Bronchial epithelial cell (primary cell): Measurements from ENCODE around the gene SLC25A22. TPM values are rescaled to one million over a fixed set of nuclear protein-coding genes. Genes with fewer than 3 reads are reported as not detected.
A peak's percentile ranks its signal among the peaks of the same experiment; 100 is the strongest.

Source experiments
- DNase-seq: peaks from one replicate; pipeline ENCODE4 v3.0.0-alpha.2; 2010; ENCODE audit warnings: low read depth
- FAIRE-seq: peaks from 2 replicates; lab custom pipeline; 2011; peaks lifted over from hg19 to GRCh38; lab: Jason Lieb, UNC
- H3K27me3 ChIP-seq: 2 replicates; pipeline ENCODE4 v1.5.1; 2011; ENCODE audit warnings: low read length; ENCODE audit not compliant: control insufficient read depth, insufficient read depth
- H3K36me3 ChIP-seq: 2 replicates; pipeline ENCODE4 v1.5.1; 2011; ENCODE audit warnings: low read length; ENCODE audit not compliant: control insufficient read depth, insufficient read depth
- H3K4me3 ChIP-seq: 2 replicates; pipeline ENCODE4 v1.5.1; 2011; ENCODE audit warnings: mild to moderate bottlenecking, low read depth, low read length, control low read depth
- CTCF ChIP-seq: IDR thresholded peaks from 2 replicates; pipeline ENCODE4 v1.5.1; 2011; ENCODE audit warnings: mild to moderate bottlenecking, moderate library complexity, low read length, control low read depth, inconsistent platforms; ENCODE audit not compliant: insufficient read depth, severe bottlenecking
- total RNA-seq: library from RNA; depleted of rRNA; stranded (reverse); fragments of >200 nt; gene quantifications from 2 replicates; pipeline ENCODE4 v1.2.1, GENCODE V29; 2014

The SLC25A22 gene
- total RNA-seq, 1 donor from 2014 or later: 5.3 TPM

DNA sequence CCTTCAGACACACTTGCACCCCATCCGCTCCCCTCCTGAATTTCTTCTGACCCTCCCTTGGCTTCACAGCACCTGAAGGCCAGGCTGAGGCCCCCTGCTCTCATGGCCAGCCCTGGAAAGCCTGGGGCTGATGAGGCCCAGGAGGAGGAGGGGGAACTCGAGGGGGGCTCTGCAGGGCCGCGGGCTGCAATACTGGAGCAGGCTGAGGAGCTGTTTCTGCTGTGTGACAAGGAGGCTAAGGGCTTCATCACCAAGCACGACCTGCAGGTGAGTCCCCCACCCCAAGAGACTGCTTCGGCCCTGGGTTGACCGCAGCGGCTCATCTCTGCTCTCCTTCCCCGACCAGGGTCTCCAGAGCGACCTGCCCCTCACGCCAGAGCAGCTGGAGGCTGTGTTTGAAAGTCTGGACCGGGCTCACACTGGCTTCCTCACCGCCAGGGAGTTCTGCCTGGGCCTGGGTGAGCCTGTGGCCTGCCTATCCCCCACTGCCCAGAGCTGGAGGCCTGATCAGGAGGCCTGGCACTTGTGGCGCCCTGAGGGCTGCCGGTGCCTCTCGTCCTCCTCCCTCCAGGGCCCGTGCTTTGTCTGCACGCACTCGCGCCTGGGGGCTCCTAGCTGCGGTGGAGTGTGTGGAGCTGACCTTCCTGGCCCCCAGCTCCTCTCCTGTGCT is 30.6 kb upstream of the SLC25A22 start:
- TF ChIP-seq CTCF: no peak
- peaks cover 7% of the 10 kb centered on the region for H3K36me3 ChIP-seq
- FAIRE-seq: no peak
- H3K27me3 ChIP-seq: peaks cover 2% of the 10 kb centered on the region
- no peak for DNase-seq
- no peak overlapping the region for H3K4me3 ChIP-seq

DNA sequence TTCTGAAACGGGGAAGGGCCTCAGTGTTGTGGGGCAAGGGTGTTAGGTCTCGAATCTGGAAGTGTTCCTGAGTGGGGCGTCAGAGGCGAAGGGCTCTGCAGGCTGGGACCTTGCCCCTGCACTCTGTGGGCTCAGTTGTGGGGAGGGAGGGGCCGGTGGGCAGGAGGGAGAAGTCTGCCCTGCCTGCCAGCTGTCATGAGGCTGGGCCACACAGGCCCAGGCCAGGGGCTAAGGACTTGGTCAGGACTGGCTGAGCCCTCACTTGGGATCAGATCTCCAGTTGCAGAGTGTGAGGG is 29.8 kb upstream of the SLC25A22 start, which contains the start of gene CRACR2B:
TSS of gene CRACR2B (plus strand) at position 23 of the 296 bp plus-strand sequence. CDS start 689 bp downstream, outside the sequence.
- Histone ChIP-seq H3K4me3 (peak within 1 kb of the TSS; percentile 29), H3K27me3 (peaks cover 2% of the 10 kb centered on the region), H3K36me3 (peaks cover 9% of the 10 kb centered on the region)
- FAIRE-seq (no peak), DNase-seq (no peak)
- TF ChIP-seq CTCF: no peak

- Histone ChIP-seq H3K4me3 (peak overlapping the region; percentile 29), H3K36me3 (peaks cover 12% of the 10 kb centered on the region), H3K27me3 (peaks cover 2% of the 10 kb centered on the region)
- no peak for TF ChIP-seq CTCF
- DNase-seq (no peak), FAIRE-seq (no peak)
Measured at GRCh38 chr11:827146-827896, 29.2 kb upstream of the SLC25A22 start.

- H3K27me3 ChIP-seq: peaks cover 2% of the 10 kb centered on the region
- H3K4me3 ChIP-seq: peak overlapping the region; percentile 29
- TF ChIP-seq CTCF: no peak
- FAIRE-seq (no peak), DNase-seq (no peak)
- H3K36me3 ChIP-seq: peaks cover 16% of the 10 kb centered on the region
Measured at GRCh38 chr11:826836-827145, 28.7 kb upstream of the SLC25A22 start.

- no peak overlapping the region for H3K4me3 ChIP-seq
- FAIRE-seq (no peak), DNase-seq (no peak)
Measured at GRCh38 chr11:826227-826621, 28.1 kb upstream of the SLC25A22 start.

More at GRCh38 chr11:826227-826621, 28.1 kb upstream of the SLC25A22 start:
- TF ChIP-seq CTCF: no peak
- peaks cover 2% of the 10 kb centered on the region for H3K27me3 ChIP-seq
- peaks cover 18% of the 10 kb centered on the region for H3K36me3 ChIP-seq
